H1 (cell line): ENCODE data around the gene RFC3. TPM values are rescaled to one million over a fixed set of nuclear protein-coding genes. Genes with fewer than 3 reads are reported as not detected.

ENCODE experiments used
- CTCF ChIA-PET: fragments of 300-600 bp; sonication (Branson Sonifier 250); formaldehyde crosslinking; loops from one replicate; lab custom pipeline; 2021; ENCODE audit not compliant: partially characterized antibody; lab: Charles Lee
- POLR2A ChIA-PET: fragments of 300-600 bp; sonication (Branson Sonifier 250); formaldehyde crosslinking; loops from one replicate; lab custom pipeline; 2021; ENCODE audit warnings: inconsistent platforms; ENCODE audit not compliant: partially characterized antibody; lab: Charles Lee
- DNase-seq, 2 experiments: peaks; one replicate each; pipeline versions ENCODE4 v3.0.0 to v3.0.0-alpha.2; 2010 to 2022; ENCODE audit warnings: low spot score in 2 of 2, low read depth in 1 of 2, mixed read lengths in 1 of 2
- FAIRE-seq: peaks from 2 replicates; lab custom pipeline; 2011; peaks lifted over from hg19 to GRCh38; lab: Jason Lieb, UNC
- H2AFZ ChIP-seq: 2 replicates; pipeline ENCODE4 v1.8.1; 2012; ENCODE audit warnings: low read length, inconsistent platforms
- H2AK5ac ChIP-seq: 2 replicates; pipeline ENCODE4 v1.6.1; 2013; ENCODE audit warnings: low read depth, low read length
- H2BK120ac ChIP-seq: replicated peaks from 2 replicates; pipeline ENCODE3; 2013; ENCODE audit warnings: low read depth, low read length, inconsistent platforms
- H2BK12ac ChIP-seq: 2 replicates; pipeline ENCODE4 v1.6.1; 2013; ENCODE audit warnings: low read depth, low read length
- H2BK15ac ChIP-seq: 2 replicates; pipeline ENCODE4 v1.6.1; 2013; ENCODE audit warnings: low read length
- H2BK20ac ChIP-seq: 2 replicates; pipeline ENCODE4 v1.6.1; 2013; ENCODE audit warnings: low read length
- H2BK5ac ChIP-seq: 2 replicates; pipeline ENCODE4 v1.6.1; 2013; ENCODE audit warnings: low read depth, low read length
- H3K14ac ChIP-seq: 2 replicates; pipeline ENCODE4 v1.6.1; 2013; ENCODE audit warnings: inconsistent platforms; ENCODE audit not compliant: insufficient read length
- H3K18ac ChIP-seq: 2 replicates; pipeline ENCODE4 v1.6.1; 2013; ENCODE audit warnings: low read length; ENCODE audit errors: extremely low read depth
- H3K23ac ChIP-seq: 2 replicates; pipeline ENCODE4 v1.6.1; 2013; ENCODE audit warnings: inconsistent platforms; ENCODE audit not compliant: insufficient read length
- H3K23me2 ChIP-seq: 2 replicates; pipeline ENCODE4 v1.6.1; 2013; ENCODE audit warnings: low read depth, low read length
- H3K27ac ChIP-seq: 2 replicates; pipeline ENCODE4 v1.6.1; 2011; ENCODE audit warnings: low read depth, low read length, inconsistent platforms
- H3K27me3 ChIP-seq, 4 experiments: replicated peaks in 1 of 4; 1 replicate in 1 of 4; 2 replicates in 3 of 4; pipeline versions ENCODE4 v1.6.1 to v1.8.1; 2011 to 2013; ENCODE audit warnings: low read length in 3 of 4, mild to moderate bottlenecking in 3 of 4, inconsistent platforms in 2 of 4, mixed read lengths in 2 of 4, moderate library complexity in 1 of 4; ENCODE audit not compliant: control insufficient read depth in 3 of 4, insufficient read depth in 3 of 4; ENCODE audit errors: extremely low read depth in 1 of 4
- H3K36me3 ChIP-seq, 4 experiments: 2 replicates each; pipeline versions ENCODE4 v1.6.1 to v1.8.1; 2011 to 2013; ENCODE audit warnings: mild to moderate bottlenecking in 4 of 4, low read length in 3 of 4, moderate library complexity in 2 of 4, control low read depth in 1 of 4, inconsistent platforms in 1 of 4; ENCODE audit not compliant: insufficient read depth in 4 of 4, control insufficient read depth in 2 of 4
- H3K4ac ChIP-seq: replicated peaks from 2 replicates; pipeline ENCODE3; 2013; ENCODE audit warnings: low read length, low read depth, mixed read lengths, inconsistent platforms; ENCODE audit not compliant: insufficient read length
- H3K4me1 ChIP-seq, 4 experiments: replicated peaks in 1 of 4; 1 replicate in 1 of 4; 2 replicates in 3 of 4; pipeline versions ENCODE4 v1.6.1 to v1.8.1; 2011 to 2013; ENCODE audit warnings: low read length in 3 of 4, inconsistent platforms in 2 of 4, mixed read lengths in 1 of 4; ENCODE audit not compliant: insufficient read depth in 4 of 4, control insufficient read depth in 3 of 4
- H3K4me2 ChIP-seq, 2 experiments: 2 replicates each; pipeline versions ENCODE4 v1.6.1 to v1.8.1; 2011 to 2013; ENCODE audit warnings: low read depth in 2 of 2, low read length in 2 of 2, control low read depth in 1 of 2, inconsistent platforms in 1 of 2, mild to moderate bottlenecking in 1 of 2; ENCODE audit not compliant: insufficient read depth in 1 of 2
- H3K4me3 ChIP-seq, 4 experiments: fragments of 200-600, 300-600 bp in 1 of 4; sonication (generic), shearing (Covaris generic), sonication (Bioruptor Twin) in 1 of 4; 2 replicates each; pipeline versions ENCODE4 v1.5.1 to v1.8.1; 2011 to 2016; ENCODE audit warnings: low read length in 4 of 4, low read depth in 3 of 4, control low read depth in 2 of 4, inconsistent platforms in 2 of 4, mild to moderate bottlenecking in 2 of 4, mixed read lengths in 1 of 4, moderate library complexity in 1 of 4; ENCODE audit not compliant: insufficient read depth in 2 of 4; ENCODE audit errors: extremely low read depth in 1 of 4
- H3K56ac ChIP-seq: replicated peaks from 2 replicates; pipeline ENCODE3; 2013; ENCODE audit warnings: low read depth, mild to moderate bottlenecking, mixed read lengths, low read length, inconsistent platforms; ENCODE audit not compliant: insufficient read length
- H3K79me1 ChIP-seq: 2 replicates; pipeline ENCODE4 v1.6.1; 2013; ENCODE audit warnings: low read depth, low read length, control low read depth
- H3K79me2 ChIP-seq, 2 experiments: 2 replicates each; pipeline versions ENCODE4 v1.6.1 to v1.8.1; 2012 to 2013; ENCODE audit warnings: low read length in 2 of 2, mild to moderate bottlenecking in 2 of 2, inconsistent platforms in 1 of 2; ENCODE audit not compliant: insufficient read depth in 2 of 2, control insufficient read depth in 1 of 2
- H3K9ac ChIP-seq, 4 experiments: replicated peaks in 1 of 4; 1 replicate in 1 of 4; 2 replicates in 3 of 4; pipeline versions ENCODE4 v1.6.1 to v1.8.1; 2011 to 2013; ENCODE audit warnings: low read depth in 3 of 4, low read length in 3 of 4, control low read depth in 2 of 4, mild to moderate bottlenecking in 2 of 4, moderate library complexity in 2 of 4, inconsistent platforms in 1 of 4; ENCODE audit errors: extremely low read depth in 1 of 4
- H3K9me3 ChIP-seq, 2 experiments: 2 replicates each; pipeline versions ENCODE4 v1.6.1 to v1.8.1; 2012 to 2013; ENCODE audit warnings: mild to moderate bottlenecking in 2 of 2, moderate library complexity in 2 of 2, control low read depth in 1 of 2, inconsistent platforms in 1 of 2, low read depth in 1 of 2, low read length in 1 of 2, mixed read lengths in 1 of 2; ENCODE audit not compliant: insufficient read depth in 2 of 2
- H4K20me1 ChIP-seq, 2 experiments: replicated peaks in 1 of 2; 2 replicates each; pipeline versions ENCODE3 to v1.8.1; 2011 to 2013; ENCODE audit warnings: inconsistent platforms in 2 of 2, low read length in 2 of 2, mild to moderate bottlenecking in 1 of 2; ENCODE audit not compliant: insufficient read depth in 2 of 2, control insufficient read depth in 1 of 2
- H4K5ac ChIP-seq: 2 replicates; pipeline ENCODE4 v1.6.1; 2013; ENCODE audit warnings: low read length, low read depth, mixed read lengths, inconsistent platforms; ENCODE audit not compliant: insufficient read length
- H4K8ac ChIP-seq: 2 replicates; pipeline ENCODE4 v1.8.0; 2013; ENCODE audit warnings: mild to moderate bottlenecking, moderate library complexity, low read length, inconsistent platforms; ENCODE audit not compliant: insufficient read depth; ENCODE audit errors: extremely low read depth
- H4K91ac ChIP-seq: replicated peaks from 2 replicates; pipeline ENCODE3; 2013; ENCODE audit warnings: low read length, mixed read lengths, inconsistent platforms; ENCODE audit not compliant: insufficient read length
- E2F6 ChIP-seq: IDR thresholded peaks from 2 replicates; pipeline ENCODE4 v1.6.1; 2012; ENCODE audit warnings: inconsistent platforms
- EGR1 ChIP-seq: IDR thresholded peaks from 2 replicates; pipeline ENCODE4 v1.6.1; 2011; ENCODE audit warnings: low read depth, low read length, borderline replicate concordance
- MAFK ChIP-seq: IDR thresholded peaks from 2 replicates; pipeline ENCODE4 v1.6.1; 2012; ENCODE audit warnings: low read depth, mild to moderate bottlenecking, improper control_type of control experiment, low read length
- NRF1 ChIP-seq: IDR thresholded peaks from 2 replicates; pipeline ENCODE4 v1.6.1; 2011; ENCODE audit warnings: mild to moderate bottlenecking, low read depth, low read length, improper control_type of control experiment
- RFX5 ChIP-seq: IDR thresholded peaks from 2 replicates; pipeline ENCODE4 v1.6.1; 2011; ENCODE audit warnings: low read depth, low read length, improper control_type of control experiment, borderline replicate concordance
- SIN3A ChIP-seq, 2 experiments: IDR thresholded peaks in 1 of 2; conservative IDR thresholded peaks in 1 of 2; 2 replicates each; pipeline ENCODE4 v1.6.1; 2011 to 2012; ENCODE audit warnings: low read length in 2 of 2, improper control_type of control experiment in 1 of 2, low read depth in 1 of 2, mild to moderate bottlenecking in 1 of 2
- SP2 ChIP-seq: IDR thresholded peaks from 2 replicates; pipeline ENCODE4 v1.6.1; 2012; ENCODE audit warnings: mild to moderate bottlenecking, low read length, inconsistent platforms
- WGBS, 2 experiments: shearing (Covaris generic) in 1 of 2; methylation state at CpG; one replicate each; pipeline versions ENCODE4 v1.1.6 to v1.1.7; 2013 to 2015; ENCODE audit warnings: low lambda C conversion rate in 2 of 2, mixed read lengths in 2 of 2, inconsistent platforms in 1 of 2, low coverage in 1 of 2, missing lambda C conversion rate in 1 of 2; ENCODE audit not compliant: insufficient replicate concordance in 2 of 2, insufficient coverage in 1 of 2, insufficient read length in 1 of 2; ENCODE audit errors: extremely low coverage in 1 of 2, missing lambda C conversion rate in 1 of 2; 5-methylcytosine and 5-hydroxymethylcytosine counted together
- polyA plus RNA-seq, 7 experiments: library from polyadenylated mRNA; depleted of rRNA in 3 of 7; stranded (reverse) in 5 of 7; unstranded in 2 of 7; fragments of >200 nt in 5 of 7; fragments of 200-250 nt in 2 of 7; gene quantifications; 1 replicate in 5 of 7; 2 replicates in 1 of 7; 4 replicates in 1 of 7; pipeline versions ENCODE4 v1.2.1 to v1.2.3, GENCODE V29; 2011 to 2013; ENCODE audit warnings: missing spikeins in 2 of 7, mixed read lengths in 2 of 7
- total RNA-seq: library from RNA; stranded (reverse); fragmentation: NEBNext Ultra II Directional; extraction: Animal tissue kit (Norgen Biotek cat#: 25700); gene quantifications from 2 replicates; pipeline ENCODE4 v1.2.1, GENCODE V29; 2021

RFC3 gene
- total and polyA plus RNA-seq, 2 of the 8 experiments (the other 6 are each of a cell fraction or from before 2014, with no cell fraction given): 26.4 to 45.6 TPM

- Histone ChIP-seq H3K79me1 (no peaks in the 10 kb centered on the region), H2BK120ac (no peak overlapping the region), H4K91ac (no peak overlapping the region), H3K4me2 (no peak overlapping the region), H3K23ac (no peak overlapping the region), H3K9ac (no peak overlapping the region), H2BK5ac (no peak overlapping the region), H2AK5ac (no peak overlapping the region), H3K9me3 (no peaks in the 10 kb centered on the region), H3K4ac (no peak overlapping the region), H2BK12ac (no peak overlapping the region), H3K4me3 (no peak overlapping the region), H2AFZ (no peak overlapping the region), H4K5ac (no peak overlapping the region), H3K14ac (no peak overlapping the region), H3K56ac (no peak overlapping the region), H2BK20ac (no peak overlapping the region), H3K36me3 (no peaks in the 10 kb centered on the region; a peak in 1 of 8 replicates), H3K18ac (no peak overlapping the region), H4K8ac (no peak overlapping the region), H3K27ac (no peak overlapping the region), H4K20me1 (peaks cover 0 to 2% of the 10 kb centered on the region in 2 experiments), H3K79me2 (no peaks in the 10 kb centered on the region), H3K23me2 (no peaks in the 10 kb centered on the region), H2BK15ac (no peak overlapping the region), H3K4me1 (no peaks in the 10 kb centered on the region), H3K27me3 (no peaks in the 10 kb centered on the region)
- ChIA-PET POLR2A (no interaction called here), CTCF (interaction anchor here (0.6 to 2.5 kb wide), 8 partner anchors 8 to 1387 kb away, joined by 3 to 7 read pairs (median 3); no protein-coding TSS in a partner anchor)
- DNase-seq (no peak), FAIRE-seq (no peak)
- TF ChIP-seq SP2: no peak
- no peak for TF ChIP-seq RFX5
- no peak for TF ChIP-seq SIN3A (conservative IDR thresholded peaks at IDR 0.05 in 1 of 2, IDR thresholded peaks at IDR 0.05 in 1 of 2; ENCODE audit: low read depth in 1 of 2, low read length in 2 of 2)
- no peak for TF ChIP-seq E2F6
- no peak for TF ChIP-seq EGR1
- TF ChIP-seq NRF1: no peak
- no peak for TF ChIP-seq MAFK
- WGBS, 2 experiments: 94% methylated on average over 10 of the region's 10 CpGs; no CpG with 5 or more reads in 1 of the 2 experiments
Observed at GRCh38 chr13:33875618-33876401, 57.9 kb downstream of the RFC3 start.
